WTC11 (cell line): ENCODE results near the gene WDFY4. TPM values are rescaled to one million over a fixed set of nuclear protein-coding genes. Genes with fewer than 3 reads are reported as not detected.

ENCODE experiments used
- ATAC-seq: fragments of 200-7000 bp; cut with Tn5 transposase; 2 replicates; pipeline ENCODE4 v1.10.0; 2021; ENCODE audit warnings: mild to moderate bottlenecking, moderate library complexity
- CTCF ChIA-PET: fragments of 300-600 bp; sonication (Branson Sonifier 250); formaldehyde crosslinking; loops from one replicate; lab custom pipeline; 2021; ENCODE audit warnings: antibody characterized with exemption; lab: Charles Lee
- POLR2A ChIA-PET: fragments of 350-600 bp; sonication (Branson Sonifier 250); formaldehyde crosslinking; loops from one replicate; lab custom pipeline; 2021; ENCODE audit warnings: antibody characterized with exemption; lab: Charles Lee
- DNase-seq: peaks from one replicate; pipeline ENCODE4 v3.0.0; 2021; ENCODE audit warnings: low spot score
- H3K27ac Mint-ChIP-seq: 2 replicates; pipeline ENCODE4 v1.8.0; 2021; ENCODE audit warnings: mixed read lengths
- H3K27me3 Mint-ChIP-seq: 2 replicates; pipeline ENCODE4 v1.8.0; 2021; ENCODE audit warnings: low read depth, mild to moderate bottlenecking, moderate library complexity, mixed read lengths
- H3K36me3 Mint-ChIP-seq: 2 replicates; pipeline ENCODE4 v1.8.0; 2021; ENCODE audit warnings: mixed read lengths
- H3K4me1 Mint-ChIP-seq: 2 replicates; pipeline ENCODE4 v1.8.0; 2022; ENCODE audit warnings: mixed read lengths
- H3K4me3 Mint-ChIP-seq: 2 replicates; pipeline ENCODE4 v1.8.0; 2021; ENCODE audit warnings: mild to moderate bottlenecking, moderate library complexity, mixed read lengths
- H3K9me3 Mint-ChIP-seq: 2 replicates; pipeline ENCODE4 v1.8.0; 2021; ENCODE audit warnings: mixed read lengths
- AR ChIP-seq: fragments of 250-450 bp; sonication (Bioruptor Pico); IDR thresholded peaks from 2 replicates; pipeline ENCODE4 v1.9.0; 2021; ENCODE audit warnings: mild to moderate bottlenecking
- CREB1 ChIP-seq: sonication (generic); formaldehyde crosslinking; IDR thresholded peaks from 2 replicates; pipeline ENCODE4 v1.8.0; 2023; ENCODE audit warnings: mild to moderate bottlenecking, missing genetic modification reagents
- CTCF ChIP-seq: fragments of 200-600 bp; IDR thresholded peaks from 2 replicates; pipeline ENCODE4 v1.8.0; 2022; ENCODE audit warnings: antibody characterized with exemption
- E2F5 ChIP-seq: sonication (generic); formaldehyde crosslinking; IDR thresholded peaks from 2 replicates; pipeline ENCODE4 v1.8.1; 2022; ENCODE audit warnings: mild to moderate bottlenecking, moderate library complexity, missing genetic modification reagents
- FOXP1 ChIP-seq: sonication (generic); formaldehyde crosslinking; IDR thresholded peaks from 2 replicates; pipeline ENCODE4 v1.8.0; 2022; ENCODE audit warnings: missing genetic modification reagents, mild to moderate bottlenecking, moderate library complexity, borderline replicate concordance
- FOXP4 ChIP-seq: sonication (generic); formaldehyde crosslinking; IDR thresholded peaks from 2 replicates; pipeline ENCODE4 v1.8.0; 2022; ENCODE audit warnings: mild to moderate bottlenecking, missing genetic modification reagents
- MAX ChIP-seq: sonication (generic); formaldehyde crosslinking; IDR thresholded peaks from 2 replicates; pipeline ENCODE4 v1.8.0; 2022; ENCODE audit warnings: mild to moderate bottlenecking, missing genetic modification reagents
- NFATC4 ChIP-seq: fragments of 250-450 bp; sonication (Bioruptor Pico); IDR thresholded peaks from 2 replicates; pipeline ENCODE4 v1.9.0; 2021; ENCODE audit warnings: mild to moderate bottlenecking
- NFYB ChIP-seq: sonication (generic); formaldehyde crosslinking; conservative IDR thresholded peaks from 2 replicates; pipeline ENCODE4 v1.8.0; 2022; ENCODE audit warnings: low read depth, missing genetic modification reagents
- TCF7 ChIP-seq: sonication (generic); formaldehyde crosslinking; IDR thresholded peaks from 2 replicates; pipeline ENCODE4 v1.8.0; 2022; ENCODE audit warnings: mild to moderate bottlenecking, low read depth, missing genetic modification reagents, moderate library complexity
- TP53 ChIP-seq: sonication (generic); formaldehyde crosslinking; IDR thresholded peaks from 2 replicates; pipeline ENCODE4 v1.8.1; 2023; ENCODE audit warnings: mild to moderate bottlenecking, missing genetic modification reagents
- USF2 ChIP-seq: sonication (generic); formaldehyde crosslinking; IDR thresholded peaks from 2 replicates; pipeline ENCODE4 v1.8.1; 2023; ENCODE audit warnings: mild to moderate bottlenecking, missing genetic modification reagents, moderate library complexity
- ZMAT4 ChIP-seq: fragments of 250-450 bp; sonication (Bioruptor Pico); IDR thresholded peaks from 2 replicates; pipeline ENCODE4 v1.9.0; 2021; ENCODE audit warnings: mild to moderate bottlenecking
- ZNF121 ChIP-seq: sonication (generic); formaldehyde crosslinking; IDR thresholded peaks from 2 replicates; pipeline ENCODE4 v1.8.0; 2023; ENCODE audit warnings: missing genetic modification reagents
- ZNF317 ChIP-seq: sonication (generic); formaldehyde crosslinking; IDR thresholded peaks from 2 replicates; pipeline ENCODE4 v1.8.1; 2023; ENCODE audit warnings: low read depth, mild to moderate bottlenecking, moderate library complexity, missing genetic modification reagents, borderline replicate concordance
- ZNF396 ChIP-seq: fragments of 250-450 bp; sonication (Bioruptor Pico); IDR thresholded peaks from 2 replicates; pipeline ENCODE4 v1.8.0; 2021; ENCODE audit warnings: mild to moderate bottlenecking, moderate library complexity, borderline replicate concordance
- ZNF416 ChIP-seq: fragments of 250-450 bp; sonication (Bioruptor Pico); IDR thresholded peaks from 2 replicates; pipeline ENCODE4 v1.9.0; 2021; ENCODE audit warnings: mild to moderate bottlenecking, inconsistent platforms
- ZNF423 ChIP-seq: fragments of 250-450 bp; sonication (Bioruptor Pico); IDR thresholded peaks from 2 replicates; pipeline ENCODE4 v2.1.2; 2022; ENCODE audit warnings: mild to moderate bottlenecking, moderate library complexity
- total RNA-seq: library from RNA; stranded (reverse); gene quantifications from 3 replicates; pipeline ENCODE4 v1.2.3, GENCODE V29; 2021
- TF ChIP-seq, protein P1 (sequence below): fragments of 250-450 bp; sonication (Bioruptor Pico); IDR thresholded peaks from 2 replicates; pipeline ENCODE4 v2.1.2; 2022; ENCODE audit warnings: mild to moderate bottlenecking, moderate library complexity
- TF ChIP-seq, protein P2 (sequence below): sonication (generic); formaldehyde crosslinking; IDR thresholded peaks from 2 replicates; pipeline ENCODE4 v1.8.1; 2023; ENCODE audit warnings: mild to moderate bottlenecking, missing genetic modification reagents, moderate library complexity

Gene WDFY4
- total RNA-seq, 1 experiment from 2014 or later = 0.13 TPM

GRCh38 chr10:48720611-48721010, 35.9 kb downstream of the WDFY4 start:
- H3K36me3 Mint-ChIP-seq = no peaks in the 10 kb centered on the region
- no peak overlapping the region for H3K27ac Mint-ChIP-seq
- POLR2A ChIA-PET = no interaction called here
- TF ChIP-seq ZNF121 (CRISPR knock-in tag) = no peak
- TF ChIP-seq CTCF = no peak
- TF ChIP-seq CREB1 (CRISPR knock-in tag) = no peak
- TF ChIP-seq ZNF396 (CRISPR knock-in tag) = no peak
- H3K9me3 Mint-ChIP-seq = no peaks in the 10 kb centered on the region
- H3K27me3 Mint-ChIP-seq = no peaks in the 10 kb centered on the region
- H3K4me1 Mint-ChIP-seq = no peaks in the 10 kb centered on the region
- H3K4me3 Mint-ChIP-seq = no peak overlapping the region
- ATAC-seq = no peak
- CTCF ChIA-PET = no interaction called here
- no peak for DNase-seq

DNA sequence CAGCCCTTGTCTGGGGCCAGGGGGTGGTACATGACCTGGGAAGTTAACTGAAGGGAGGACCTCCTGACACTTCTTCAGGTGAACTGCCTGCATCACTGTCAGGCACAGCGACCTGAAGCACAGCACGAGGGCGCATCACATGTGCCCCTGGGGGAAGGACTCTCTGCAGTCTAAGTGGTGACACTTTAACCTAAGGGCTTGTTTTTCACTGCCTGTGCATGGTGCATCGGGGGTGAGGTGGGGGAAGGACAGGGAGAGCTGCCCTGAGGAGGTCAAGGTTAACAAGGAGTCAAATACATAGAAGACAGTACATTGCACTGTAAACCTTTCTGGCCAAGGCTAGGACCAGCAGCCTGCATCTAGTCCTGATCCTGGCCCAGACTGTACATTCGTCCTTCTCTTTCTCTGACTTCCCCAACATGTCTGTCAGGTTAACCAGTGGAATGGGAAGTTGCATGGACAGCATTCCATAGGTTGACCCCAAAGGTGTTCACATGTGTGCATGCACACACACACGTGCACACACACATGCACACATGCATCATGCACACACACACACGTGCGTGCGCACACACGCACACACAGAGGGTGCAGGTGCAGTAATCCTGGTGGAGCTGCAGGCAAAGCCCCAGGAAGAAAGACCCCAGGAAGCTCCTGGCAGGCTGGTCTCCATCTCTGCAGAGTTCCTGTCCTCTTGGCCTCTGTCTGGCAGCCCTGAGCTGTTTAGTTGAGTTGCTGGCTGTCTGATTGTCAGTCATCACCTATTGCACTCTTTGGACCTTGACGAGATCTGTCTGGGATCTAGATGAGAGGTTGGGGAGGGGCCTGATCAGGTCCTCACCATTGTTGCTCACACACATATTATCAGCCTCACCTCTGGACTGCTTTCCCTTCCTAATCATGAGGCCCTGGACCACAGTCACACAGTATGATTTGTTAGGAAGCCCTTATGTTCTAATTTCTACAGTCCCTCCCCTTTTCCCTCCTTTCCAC, 37.8 kb downstream of the WDFY4 start:
- Mint-ChIP-seq H3K27ac (no peak overlapping the region), H3K27me3 (no peaks in the 10 kb centered on the region), H3K4me1 (no peaks in the 10 kb centered on the region), H3K36me3 (no peaks in the 10 kb centered on the region), H3K9me3 (no peaks in the 10 kb centered on the region), H3K4me3 (no peak overlapping the region)
- POLR2A ChIA-PET = no interaction called here
- no peak for ATAC-seq
- TF ChIP-seq AR (CRISPR knock-in tag) = no peak
- TF ChIP-seq MAX = no peak
- no peak for TF ChIP-seq TCF7 (CRISPR knock-in tag)
- no peak for TF ChIP-seq ZMAT4
- TF ChIP-seq TP53 (CRISPR knock-in tag) = no peak
- no peak for TF ChIP-seq ZNF317
- no peak for TF ChIP-seq FOXP4 (CRISPR knock-in tag)
- no peak for DNase-seq
- CTCF ChIA-PET = no interaction called here

DNA sequence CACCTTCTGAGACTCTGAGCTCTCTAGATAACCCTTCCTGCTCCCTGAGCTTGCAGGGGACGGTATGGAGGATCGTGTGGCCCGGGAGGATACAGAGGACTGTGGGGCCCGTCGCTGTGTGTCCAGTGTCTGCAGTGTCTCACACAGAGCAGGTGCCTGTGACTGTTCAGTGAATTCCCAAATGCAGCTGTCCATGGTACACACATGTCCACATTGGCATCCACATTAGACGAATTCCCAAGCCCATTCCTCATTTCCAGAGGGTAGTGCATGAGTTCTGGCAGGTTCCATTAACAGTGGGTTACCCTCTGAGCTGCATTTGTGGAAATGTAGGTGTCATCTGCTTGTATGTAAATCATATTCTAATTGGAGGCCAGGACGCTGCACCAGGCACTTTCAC, 39.5 kb downstream of the WDFY4 start:
- Mint-ChIP-seq H3K9me3 (no peaks in the 10 kb centered on the region), H3K27ac (no peak overlapping the region), H3K36me3 (no peaks in the 10 kb centered on the region), H3K4me3 (no peak overlapping the region), H3K4me1 (no peaks in the 10 kb centered on the region), H3K27me3 (no peaks in the 10 kb centered on the region)
- CTCF ChIA-PET = no interaction called here
- ATAC-seq (no peak), DNase-seq (no peak)
- POLR2A ChIA-PET = interaction anchor here (0.6 kb wide), 1 partner anchor 246 kb away, joined by 3 read pairs; no protein-coding TSS in a partner anchor
- no peak for TF ChIP-seq FOXP1 (CRISPR knock-in tag)
- TF ChIP-seq E2F5 (CRISPR knock-in tag) = no peak
- TF ChIP-seq USF2 (CRISPR knock-in tag) = no peak
- TF ChIP-seq ZNF423 (CRISPR knock-in tag) = no peak
- TF ChIP-seq ZNF416 (CRISPR knock-in tag) = no peak
- TF ChIP-seq NFATC4 (CRISPR knock-in tag) = no peak
- TF ChIP-seq, protein P1, sequence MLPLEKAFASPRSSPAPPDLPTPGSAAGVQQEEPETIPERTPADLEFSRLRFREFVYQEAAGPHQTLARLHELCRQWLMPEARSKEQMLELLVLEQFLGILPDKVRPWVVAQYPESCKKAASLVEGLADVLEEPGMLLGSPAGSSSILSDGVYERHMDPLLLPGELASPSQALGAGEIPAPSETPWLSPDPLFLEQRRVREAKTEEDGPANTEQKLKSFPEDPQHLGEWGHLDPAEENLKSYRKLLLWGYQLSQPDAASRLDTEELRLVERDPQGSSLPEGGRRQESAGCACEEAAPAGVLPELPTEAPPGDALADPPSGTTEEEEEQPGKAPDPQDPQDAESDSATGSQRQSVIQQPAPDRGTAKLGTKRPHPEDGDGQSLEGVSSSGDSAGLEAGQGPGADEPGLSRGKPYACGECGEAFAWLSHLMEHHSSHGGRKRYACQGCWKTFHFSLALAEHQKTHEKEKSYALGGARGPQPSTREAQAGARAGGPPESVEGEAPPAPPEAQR (CRISPR knock-in tag) = no peak
- TF ChIP-seq, protein P2, sequence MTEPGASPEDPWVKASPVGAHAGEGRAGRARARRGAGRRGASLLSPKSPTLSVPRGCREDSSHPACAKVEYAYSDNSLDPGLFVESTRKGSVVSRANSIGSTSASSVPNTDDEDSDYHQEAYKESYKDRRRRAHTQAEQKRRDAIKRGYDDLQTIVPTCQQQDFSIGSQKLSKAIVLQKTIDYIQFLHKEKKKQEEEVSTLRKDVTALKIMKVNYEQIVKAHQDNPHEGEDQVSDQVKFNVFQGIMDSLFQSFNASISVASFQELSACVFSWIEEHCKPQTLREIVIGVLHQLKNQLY = no peak
- TF ChIP-seq NFYB = no peak
- no peak for TF ChIP-seq TCF7 (CRISPR knock-in tag)
